ENCODE data around the gene MCRIP2. TPM values are rescaled to one million over a fixed set of nuclear protein-coding genes. Genes with fewer than 3 reads are reported as not detected.

MCRIP2 gene
- total RNA-seq: 100 to 1,000 TPM in 2 of 3 donors, 10 to 100 TPM in 1; 76.3 to 116 (median 100) TPM
- long read RNA-seq, donor 1, transcript MCRIP2-203 (6 exons, 1,050 nt): minor isoform, 20 of 82 reads
- long read RNA-seq, donor 1, transcript MCRIP2-201 (5 exons, 946 nt): major isoform, 27 of 82 reads
- long read RNA-seq, donor 1, transcript MCRIP2-204 (1 exons, 1,728 nt): minor isoform, 6 of 82 reads
- long read RNA-seq, donor 1, transcript MCRIP2-206 (5 exons, 1,379 nt): minor isoform, 7 of 82 reads
- long read RNA-seq, donor 1, partial matches to known transcripts: 16 of 82 reads
- long read RNA-seq, donor 1, other reads (novel, unspliced or antisense): 4 of 82 reads
- long read RNA-seq, donor 2, transcript MCRIP2-206 (5 exons, 1,379 nt): major isoform, 23 of 88 reads
- long read RNA-seq, donor 2, transcript MCRIP2-201 (5 exons, 946 nt): minor isoform, 22 of 88 reads
- long read RNA-seq, donor 2, transcript MCRIP2-203 (6 exons, 1,050 nt): minor isoform, 15 of 88 reads
- long read RNA-seq, donor 2, partial matches to known transcripts: 9 of 88 reads
- long read RNA-seq, donor 2, other reads (novel, unspliced or antisense): 17 of 88 reads

DNA sequence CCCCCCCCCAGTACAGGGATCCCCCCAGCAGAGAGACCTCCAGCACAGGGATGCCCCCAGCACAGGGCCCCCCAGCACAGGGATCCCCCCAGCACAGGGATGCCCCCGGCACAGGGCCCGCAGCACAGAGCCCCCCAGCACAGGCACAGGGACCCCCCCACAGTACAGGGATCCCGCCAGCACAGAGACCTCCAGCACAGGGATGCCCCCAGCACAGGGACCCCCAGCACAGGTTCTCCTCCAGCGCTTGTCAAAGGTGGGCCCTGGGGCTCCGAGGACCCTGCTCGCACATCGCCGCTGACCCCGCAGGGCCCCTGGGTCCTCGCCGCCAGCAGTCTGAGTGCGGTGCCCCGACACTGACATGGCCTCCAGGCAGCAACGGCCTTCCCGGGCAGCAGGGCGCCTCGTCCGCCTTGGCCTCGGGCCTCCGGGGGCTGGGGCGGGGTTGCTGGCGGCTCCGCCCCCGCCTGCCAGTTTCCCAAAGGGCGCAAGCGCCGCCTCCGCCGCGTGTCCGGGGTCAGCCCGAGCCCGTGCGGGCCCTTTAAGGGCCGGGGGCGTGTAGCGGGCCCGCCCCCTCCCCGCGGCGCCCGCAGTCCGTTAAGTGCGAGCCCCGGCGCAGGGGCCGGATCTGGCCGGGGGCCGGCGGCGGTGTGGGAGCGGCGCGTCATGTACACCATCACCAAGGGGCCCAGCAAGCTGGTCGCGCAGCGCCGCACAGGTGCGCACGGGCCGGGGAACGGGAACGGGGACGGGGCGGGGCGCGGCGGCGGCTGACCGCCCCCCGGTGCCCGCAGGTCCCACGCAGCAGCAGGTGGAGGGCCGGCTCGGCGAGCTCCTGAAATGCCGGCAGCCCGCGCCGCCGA lies at the start of gene MCRIP2:
Gene MCRIP2 (plus strand): TSS at position 503 of the 863 bp plus-strand sequence. CDS start 164 bp downstream, at position 667.
- peaks cover 3% of the 10 kb centered on the region for H3K36me3 ChIP-seq (ENCODE audit: low read depth)
- DNase-seq: peak; percentile 92 to 95 (median 93)
- H3K4me3 ChIP-seq: peak within 1 kb of the TSS; percentile 75
- no peaks in the 10 kb centered on the region for H3K9me3 ChIP-seq
- H3K4me1 ChIP-seq (ENCODE audit: low read depth): peaks cover 39% of the 10 kb centered on the region
- TF ChIP-seq, protein P1, sequence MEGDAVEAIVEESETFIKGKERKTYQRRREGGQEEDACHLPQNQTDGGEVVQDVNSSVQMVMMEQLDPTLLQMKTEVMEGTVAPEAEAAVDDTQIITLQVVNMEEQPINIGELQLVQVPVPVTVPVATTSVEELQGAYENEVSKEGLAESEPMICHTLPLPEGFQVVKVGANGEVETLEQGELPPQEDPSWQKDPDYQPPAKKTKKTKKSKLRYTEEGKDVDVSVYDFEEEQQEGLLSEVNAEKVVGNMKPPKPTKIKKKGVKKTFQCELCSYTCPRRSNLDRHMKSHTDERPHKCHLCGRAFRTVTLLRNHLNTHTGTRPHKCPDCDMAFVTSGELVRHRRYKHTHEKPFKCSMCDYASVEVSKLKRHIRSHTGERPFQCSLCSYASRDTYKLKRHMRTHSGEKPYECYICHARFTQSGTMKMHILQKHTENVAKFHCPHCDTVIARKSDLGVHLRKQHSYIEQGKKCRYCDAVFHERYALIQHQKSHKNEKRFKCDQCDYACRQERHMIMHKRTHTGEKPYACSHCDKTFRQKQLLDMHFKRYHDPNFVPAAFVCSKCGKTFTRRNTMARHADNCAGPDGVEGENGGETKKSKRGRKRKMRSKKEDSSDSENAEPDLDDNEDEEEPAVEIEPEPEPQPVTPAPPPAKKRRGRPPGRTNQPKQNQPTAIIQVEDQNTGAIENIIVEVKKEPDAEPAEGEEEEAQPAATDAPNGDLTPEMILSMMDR (IDR thresholded peaks at IDR 0.05): no peak
- intact Hi-C loops (cut with DNase I, micrococcal nuclease): no loop called here
- ATAC-seq: peak; percentile 66

- H3K36me3 ChIP-seq (ENCODE audit: low read depth): no peaks in the 10 kb centered on the region
- no peaks in the 10 kb centered on the region for H3K9me3 ChIP-seq
- intact Hi-C loops (cut with DNase I, micrococcal nuclease): loop anchor here in 1 of 2 donors (10.0 kb wide), 1 partner anchor 63 kb away; no protein-coding TSS in a partner anchor
- ATAC-seq (no peak), DNase-seq (no peak)
- peaks cover 55% of the 10 kb centered on the region for H3K4me1 ChIP-seq (ENCODE audit: low read depth)
- no peak overlapping the region for H3K4me3 ChIP-seq
- TF ChIP-seq, protein P1 (IDR thresholded peaks at IDR 0.05): no peak
These were observed 49.6 kb upstream of the MCRIP2 start for GRCh38 chr16:591892-592517.

- no peak for ATAC-seq
- DNase-seq: peak; percentile 50 to 75 (median 70)
- Histone ChIP-seq H3K9me3 (no peaks in the 10 kb centered on the region), H3K4me1 (ENCODE audit: low read depth) (peaks cover 50% of the 10 kb centered on the region), H3K36me3 (ENCODE audit: low read depth) (no peaks in the 10 kb centered on the region), H3K4me3 (no peak overlapping the region)
- intact Hi-C loops (cut with DNase I, micrococcal nuclease): loop anchor here in 1 of 2 donors (10.0 kb wide), 1 partner anchor 62 kb away; no protein-coding TSS in a partner anchor
- TF ChIP-seq, protein P1 (IDR thresholded peaks at IDR 0.05): no peak
These were observed 48.9 kb upstream of the MCRIP2 start for GRCh38 chr16:592518-593306.

DNA sequence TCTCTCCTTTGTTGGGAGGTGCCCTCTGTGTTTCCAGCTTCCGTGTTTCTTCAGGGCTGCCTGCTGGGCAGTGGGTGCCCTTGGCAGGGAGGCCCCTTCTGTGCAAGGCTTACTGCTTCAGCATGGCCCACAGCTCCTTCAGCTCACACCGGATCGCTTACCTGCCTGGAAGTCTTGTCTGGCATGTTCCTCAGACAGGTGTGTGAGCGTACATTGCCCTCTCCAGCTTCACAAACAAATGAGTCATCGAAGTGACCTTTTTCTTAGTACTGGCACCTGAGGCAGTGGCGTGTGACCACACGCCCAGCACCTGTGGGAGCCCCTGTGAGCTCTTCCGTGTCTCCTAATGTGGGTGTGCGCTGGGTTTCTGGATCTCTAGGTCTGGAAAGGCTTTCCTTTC lies 48.2 kb upstream of the MCRIP2 start:
- TF ChIP-seq, protein P1 (IDR thresholded peaks at IDR 0.05): no peak
- intact Hi-C loops (cut with DNase I, micrococcal nuclease): loop anchor here in 1 of 2 donors (10.0 kb wide), 1 partner anchor 61 kb away; no protein-coding TSS in a partner anchor
- Histone ChIP-seq H3K4me3 (no peak overlapping the region), H3K36me3 (ENCODE audit: low read depth) (no peaks in the 10 kb centered on the region), H3K9me3 (no peaks in the 10 kb centered on the region), H3K4me1 (ENCODE audit: low read depth) (peaks cover 43% of the 10 kb centered on the region)
- DNase-seq: peak; percentile 69 to 74 (median 71)
- peak; percentile 60 for ATAC-seq
